CD14-positive monocyte (primary cell): ENCODE measurements around the gene ARHGEF37. TPM values are rescaled to one million over a fixed set of nuclear protein-coding genes. Genes with fewer than 3 reads are reported as not detected.

Experiments used
- DNase-seq, 3 donors: peaks; one replicate each; pipeline ENCODE4 v3.0.0-alpha.2; 2011 to 2022
- H2AFZ ChIP-seq: 2 replicates; pipeline ENCODE4 v1.6.0; 2012; ENCODE audit warnings: mild to moderate bottlenecking, low read depth, low read length, inconsistent platforms; ENCODE audit not compliant: insufficient read depth, poor library complexity, severe bottlenecking
- H3K27ac ChIP-seq, 2 donors: 1 replicate in 1 of 2; 2 replicates in 1 of 2; pipeline ENCODE4 v1.5.1; 2012 to 2013; ENCODE audit warnings: low read length in 2 of 2, control low read depth in 1 of 2, inconsistent platforms in 1 of 2, low read depth in 1 of 2, mild to moderate bottlenecking in 1 of 2
- H3K27me3 ChIP-seq, 2 donors: one replicate each; pipeline versions ENCODE4 v1.6.0 to v1.6.1; 2011 to 2013; ENCODE audit warnings: low read length in 2 of 2; ENCODE audit not compliant: control insufficient read depth in 2 of 2, insufficient read depth in 2 of 2
- H3K36me3 ChIP-seq, 2 donors: replicated peaks in 1 of 2; 1 replicate in 1 of 2; 2 replicates in 1 of 2; pipeline versions ENCODE4 v1.5.1 to v1.6.1; 2012 to 2013; ENCODE audit warnings: low read length in 2 of 2, control low read depth in 1 of 2, inconsistent platforms in 1 of 2, mild to moderate bottlenecking in 1 of 2; ENCODE audit not compliant: insufficient read depth in 2 of 2, control insufficient read depth in 1 of 2
- H3K4me1 ChIP-seq, 2 donors: 1 replicate in 1 of 2; 2 replicates in 1 of 2; pipeline versions ENCODE4 v1.5.1 to v1.6.1; 2012 to 2013; ENCODE audit warnings: low read length in 2 of 2, control low read depth in 1 of 2, inconsistent platforms in 1 of 2, mild to moderate bottlenecking in 1 of 2, moderate library complexity in 1 of 2; ENCODE audit not compliant: insufficient read depth in 2 of 2, control insufficient read depth in 1 of 2
- H3K4me2 ChIP-seq: replicated peaks from 2 replicates; pipeline ENCODE3; 2012; ENCODE audit warnings: low read length, moderate library complexity, mild to moderate bottlenecking; ENCODE audit not compliant: poor library complexity, severe bottlenecking; ENCODE audit errors: extremely low read depth
- H3K4me3 ChIP-seq, 3 experiments: fragments of 200-600 bp in 1 of 3; sonication (generic) in 1 of 3; replicated peaks in 1 of 3; 1 replicate in 2 of 3; 2 replicates in 1 of 3; pipeline ENCODE4 v1.5.1; 2011 to 2013; ENCODE audit warnings: low read length in 3 of 3, mild to moderate bottlenecking in 3 of 3, control low read depth in 2 of 3, low read depth in 2 of 3, inconsistent platforms in 1 of 3, moderate library complexity in 1 of 3
- H3K79me2 ChIP-seq: 2 replicates; pipeline ENCODE4 v1.6.0; 2012; ENCODE audit warnings: mild to moderate bottlenecking, control low read depth, inconsistent platforms, low read length, moderate library complexity; ENCODE audit not compliant: insufficient read depth
- H3K9ac ChIP-seq: 2 replicates; pipeline ENCODE4 v1.6.0; 2017; ENCODE audit warnings: low read length, mild to moderate bottlenecking; ENCODE audit not compliant: insufficient read depth, poor library complexity, severe bottlenecking
- H3K9me3 ChIP-seq, 2 donors: replicated peaks in 1 of 2; 1 replicate in 1 of 2; 2 replicates in 1 of 2; pipeline versions ENCODE4 v1.5.1 to v1.6.1; 2012 to 2013; ENCODE audit warnings: low read length in 2 of 2, control low read depth in 1 of 2; ENCODE audit not compliant: control insufficient read depth in 1 of 2, insufficient read depth in 1 of 2
- H4K20me1 ChIP-seq: 2 replicates; pipeline ENCODE4 v1.6.0; 2012; ENCODE audit warnings: mild to moderate bottlenecking, low read length, control low read depth, moderate library complexity; ENCODE audit not compliant: insufficient read depth
- H3K27ac Mint-ChIP-seq, 7 donors: one replicate each; pipeline ENCODE4 v1.8.0; 2020; ENCODE audit warnings: mild to moderate bottlenecking in 7 of 7, mixed read lengths in 7 of 7, moderate library complexity in 6 of 7, inconsistent platforms in 2 of 7
- H3K27me3 Mint-ChIP-seq, 3 donors: one replicate each; pipeline ENCODE4 v1.8.0; 2021 to 2022; ENCODE audit warnings: low read depth in 3 of 3, mild to moderate bottlenecking in 3 of 3, mixed read lengths in 3 of 3, moderate library complexity in 3 of 3, inconsistent platforms in 1 of 3
- H3K36me3 Mint-ChIP-seq, 2 donors: one replicate each; pipeline ENCODE4 v1.8.0; 2020; ENCODE audit warnings: mixed read lengths in 2 of 2, inconsistent platforms in 1 of 2, mild to moderate bottlenecking in 1 of 2
- H3K4me1 Mint-ChIP-seq: one replicate; pipeline ENCODE4 v1.8.0; 2020; ENCODE audit warnings: mild to moderate bottlenecking, mixed read lengths
- H3K4me3 Mint-ChIP-seq, 2 donors: one replicate each; pipeline ENCODE4 v1.8.0; 2020; ENCODE audit warnings: mild to moderate bottlenecking in 2 of 2, mixed read lengths in 2 of 2, moderate library complexity in 1 of 2
- H3K9me3 Mint-ChIP-seq, 7 donors: one replicate each; pipeline ENCODE4 v1.8.0; 2020 to 2022; ENCODE audit warnings: mixed read lengths in 7 of 7, mild to moderate bottlenecking in 6 of 7, moderate library complexity in 6 of 7, inconsistent platforms in 2 of 7
- WGBS: methylation state at CpG from one replicate; pipeline ENCODE4 v1.1.5; 2013; ENCODE audit warnings: missing lambda C conversion rate; ENCODE audit not compliant: insufficient coverage; 5-methylcytosine and 5-hydroxymethylcytosine counted together
- intact Hi-C, 2 donors: fragments of 100-400 bp; cut with micrococcal nuclease; formaldehyde crosslinking; loops; one replicate each; pipeline versions ENCODE4 v1.15.0 to v1.15.1; 2023
- polyA plus RNA-seq, 3 donors: library from polyadenylated mRNA; depleted of rRNA in 1 of 3; unstranded in 2 of 3; stranded (reverse) in 1 of 3; fragments of 300-500 nt in 2 of 3; fragments of >200 nt in 1 of 3; fragmentation: Illumina TruSeq in 2 of 3; gene quantifications; 1 replicate in 2 of 3; 2 replicates in 1 of 3; pipeline ENCODE4 v1.2.3, GENCODE V29; 2012 to 2021
- TF ChIP-seq, protein P1 (sequence below): fragments of 200-600 bp; IDR thresholded peaks from one replicate; pipeline ENCODE4 v1.8.0; 2022; ENCODE audit warnings: antibody characterized with exemption, mild to moderate bottlenecking

Gene ARHGEF37
- polyA plus RNA-seq, 3 donors, result not detected

DNA sequence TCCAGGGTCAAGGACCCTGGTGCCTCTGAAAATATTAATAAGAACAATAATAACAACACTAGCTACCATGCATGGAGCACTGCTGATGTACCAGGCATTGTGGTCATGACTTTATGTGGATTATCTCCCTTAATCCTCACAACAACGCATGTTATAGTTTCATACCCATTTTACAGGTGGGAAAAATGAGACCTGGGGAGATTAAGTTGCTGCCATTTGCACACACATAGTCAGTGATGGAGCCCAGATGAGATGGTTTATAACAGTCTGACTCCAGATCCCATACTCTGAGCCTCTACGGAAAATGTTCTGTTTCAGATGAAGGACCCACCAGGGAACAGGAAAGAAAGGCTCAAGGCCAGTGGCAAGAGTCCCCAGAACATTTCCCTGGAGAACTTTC is 100.6 kb downstream of the ARHGEF37 start:
- Histone ChIP-seq H3K36me3 (no peaks in the 10 kb centered on the region), H3K27me3 (no peaks in the 10 kb centered on the region), H3K4me2 (peak overlapping the region; percentile 63), H3K4me3 (peak overlapping the region in 1 of 3 experiments; percentile 61), H3K9me3 (no peaks in the 10 kb centered on the region), H3K4me1 (peaks cover 90 to 93% of the 10 kb centered on the region in 2 donors), H2AFZ (no peak overlapping the region), H3K9ac (no peak overlapping the region), H4K20me1 (no peaks in the 10 kb centered on the region), H3K79me2 (no peaks in the 10 kb centered on the region), H3K27ac (peak overlapping the region; percentile 68 to 87)
- Mint-ChIP-seq H3K27ac (peak overlapping the region; percentile 95 to 99 (median 97)), H3K27me3 (no peaks in the 10 kb centered on the region), H3K9me3 (no peaks in the 10 kb centered on the region), H3K4me3 (no peak overlapping the region), H3K4me1 (peaks cover 96% of the 10 kb centered on the region), H3K36me3 (no peaks in the 10 kb centered on the region)
- 100% methylated on average over 1 of the region's 2 CpGs for WGBS
- no peak for DNase-seq
- TF ChIP-seq, protein P1, sequence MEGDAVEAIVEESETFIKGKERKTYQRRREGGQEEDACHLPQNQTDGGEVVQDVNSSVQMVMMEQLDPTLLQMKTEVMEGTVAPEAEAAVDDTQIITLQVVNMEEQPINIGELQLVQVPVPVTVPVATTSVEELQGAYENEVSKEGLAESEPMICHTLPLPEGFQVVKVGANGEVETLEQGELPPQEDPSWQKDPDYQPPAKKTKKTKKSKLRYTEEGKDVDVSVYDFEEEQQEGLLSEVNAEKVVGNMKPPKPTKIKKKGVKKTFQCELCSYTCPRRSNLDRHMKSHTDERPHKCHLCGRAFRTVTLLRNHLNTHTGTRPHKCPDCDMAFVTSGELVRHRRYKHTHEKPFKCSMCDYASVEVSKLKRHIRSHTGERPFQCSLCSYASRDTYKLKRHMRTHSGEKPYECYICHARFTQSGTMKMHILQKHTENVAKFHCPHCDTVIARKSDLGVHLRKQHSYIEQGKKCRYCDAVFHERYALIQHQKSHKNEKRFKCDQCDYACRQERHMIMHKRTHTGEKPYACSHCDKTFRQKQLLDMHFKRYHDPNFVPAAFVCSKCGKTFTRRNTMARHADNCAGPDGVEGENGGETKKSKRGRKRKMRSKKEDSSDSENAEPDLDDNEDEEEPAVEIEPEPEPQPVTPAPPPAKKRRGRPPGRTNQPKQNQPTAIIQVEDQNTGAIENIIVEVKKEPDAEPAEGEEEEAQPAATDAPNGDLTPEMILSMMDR, result no peak
- intact Hi-C loops, result loop anchor here in 1 of 2 donors (2.0 to 5.0 kb wide), 2 partner anchors 15 to 50 kb away; partner anchors contain the start of gene PPARGC1B

DNA sequence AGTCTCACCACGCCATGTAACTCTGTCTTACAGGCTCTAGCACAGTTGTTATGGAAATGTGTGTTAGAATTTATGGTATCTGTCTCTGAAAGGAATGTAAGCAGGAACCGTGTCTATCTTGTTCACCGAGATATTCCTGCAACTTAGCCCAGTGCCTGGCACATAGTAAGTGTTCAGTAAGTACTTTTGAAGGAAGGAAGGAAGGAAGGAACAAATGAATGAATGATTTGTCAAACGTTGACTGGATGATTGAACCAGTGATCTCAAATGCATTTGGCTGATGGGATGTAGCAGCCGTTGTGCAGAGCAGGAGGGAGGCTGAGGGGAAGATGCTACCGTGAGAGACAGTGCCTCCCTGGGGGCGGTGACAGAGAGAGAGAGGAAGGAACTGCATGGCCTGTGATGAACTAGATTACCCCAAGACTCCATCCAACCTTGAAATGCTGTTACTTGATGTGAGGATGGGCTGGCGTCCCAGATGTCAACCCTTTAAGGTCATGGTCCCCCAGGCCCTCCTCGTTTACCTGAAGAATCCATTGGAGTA is 101.3 kb downstream of the ARHGEF37 start:
- H3K27ac Mint-ChIP-seq, result peak overlapping the region; percentile 28 to 99 (median 96)
- peaks cover 95% of the 10 kb centered on the region for H3K4me1 Mint-ChIP-seq

More for the DNA sequence above, 101.3 kb downstream of the ARHGEF37 start:
- Histone ChIP-seq H3K4me2 (peak overlapping the region; percentile 24), H2AFZ (no peak overlapping the region), H3K4me3 (peak overlapping the region in 1 of 3 experiments; percentile 10), H3K9me3 (no peaks in the 10 kb centered on the region), H3K4me1 (peaks cover 88 to 90% of the 10 kb centered on the region in 2 donors), H3K27me3 (no peaks in the 10 kb centered on the region), H3K27ac (peak overlapping the region in 1 of 2 donors; percentile 87), H3K36me3 (no peaks in the 10 kb centered on the region), H4K20me1 (no peaks in the 10 kb centered on the region), H3K9ac (no peak overlapping the region), H3K79me2 (no peaks in the 10 kb centered on the region)
- TF ChIP-seq, protein P1, result no peak
- DNase-seq, result peak in 2 of 3 donors; percentile 25 to 33
- intact Hi-C loops, result loop anchor here in 1 of 2 donors (1.0 to 5.0 kb wide), 2 partner anchors 12 to 50 kb away; partner anchors contain the start of gene PPARGC1B
- 58% methylated on average over 4 of the region's 9 CpGs for WGBS
- H3K9me3 Mint-ChIP-seq, result no peaks in the 10 kb centered on the region
- H3K36me3 Mint-ChIP-seq, result no peaks in the 10 kb centered on the region
- peak overlapping the region in 1 of 2 donors; percentile 66 for H3K4me3 Mint-ChIP-seq
- H3K27me3 Mint-ChIP-seq, result peaks cover 0 to 2% (median 0%) of the 10 kb centered on the region in 3 donors
